Esophagus muscularis mucosa (tissue), 4 donors: ENCODE measurements around the gene CEP68.

Experiments used
- CTCF ChIP-seq, 3 experiments: fragments of 200-600 bp in 2 of 3; fragments of 450-650 bp in 1 of 3; sonication (generic) in 2 of 3; IDR thresholded peaks; one replicate each; pipeline ENCODE4 v1.5.1; 2017 to 2019; ENCODE audit warnings: antibody characterized with exemption in 3 of 3, mild to moderate bottlenecking in 2 of 3, moderate library complexity in 1 of 3
- EP300 ChIP-seq: sonication (generic); formaldehyde crosslinking; IDR thresholded peaks from one replicate; pipeline ENCODE4 v1.6.1; 2017; ENCODE audit warnings: antibody characterized with exemption
- POLR2A ChIP-seq: fragments of 450-650 bp; IDR thresholded peaks from one replicate; pipeline ENCODE4 v1.6.1; 2017; ENCODE audit warnings: antibody characterized with exemption, moderate library complexity, mild to moderate bottlenecking, low read depth
- POLR2AphosphoS5 ChIP-seq, 2 donors: sonication (generic); formaldehyde crosslinking; IDR thresholded peaks; one replicate each; pipeline ENCODE4 v1.6.1; 2017; ENCODE audit warnings: antibody characterized with exemption in 2 of 2

- TF ChIP-seq CTCF (IDR thresholded peaks at IDR 0.05), result no peak
- no peak for TF ChIP-seq POLR2A
- TF ChIP-seq POLR2AphosphoS5 (IDR thresholded peaks at IDR 0.05), result no peak
- no peak for TF ChIP-seq EP300
These were observed 9.4 kb upstream of the CEP68 start for GRCh38 chr2:65046633-65047407.
